Inferior parietal cortex (tissue), 1 donor: Measurements from ENCODE around the gene DISP2.

Experiments used
- DNase-seq: peaks from one replicate; pipeline ENCODE4 v3.0.0-alpha.2; 2016; ENCODE audit errors: extremely low spot score

DISP2 gene

DNA sequence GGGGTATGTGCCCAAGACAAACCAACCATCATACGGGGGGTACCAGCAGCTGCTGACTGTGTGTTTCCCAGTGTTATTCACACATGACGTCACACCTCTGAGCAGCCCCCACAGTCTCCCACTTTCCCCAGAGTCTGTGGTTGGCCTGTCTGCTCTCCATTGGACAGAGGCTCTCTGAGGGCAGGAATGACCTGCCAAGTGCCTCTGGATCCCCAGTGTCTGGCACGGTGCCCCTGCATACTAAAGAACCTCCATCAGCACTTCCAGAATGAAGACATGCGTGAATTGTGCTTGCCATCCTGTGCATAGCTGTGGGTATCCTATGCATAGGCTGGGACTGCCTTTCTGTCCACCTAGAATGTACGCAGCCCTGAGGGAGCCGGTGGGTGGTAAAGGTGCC lies 13.8 kb upstream of the DISP2 start:
- no peak for DNase-seq

DNA sequence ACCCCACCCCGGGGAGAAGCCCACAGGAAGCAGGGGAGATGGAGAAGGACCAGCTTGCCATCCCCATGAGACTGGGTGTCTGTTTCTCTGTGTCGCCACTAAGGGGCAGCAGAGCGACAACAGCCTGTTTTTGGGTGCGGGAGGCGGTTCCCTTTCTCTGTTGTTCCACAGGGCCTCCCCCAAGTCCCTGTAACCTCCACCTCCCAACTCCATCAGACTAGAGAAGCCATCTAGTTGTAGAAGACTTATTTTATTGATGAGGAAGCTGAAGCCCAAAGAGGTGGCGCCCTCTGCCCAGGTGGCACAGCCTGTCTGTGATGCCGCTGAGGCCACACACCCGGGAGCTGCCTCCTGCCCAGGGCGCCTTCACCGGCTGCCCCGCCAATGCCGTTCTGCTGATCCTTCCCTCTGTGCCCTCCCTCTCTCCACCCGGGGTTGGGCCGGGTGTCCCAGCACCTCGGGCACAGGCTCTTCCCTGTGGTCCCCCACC lies 13.3 kb upstream of the DISP2 start:
- peak; percentile 68 for DNase-seq

DNA sequence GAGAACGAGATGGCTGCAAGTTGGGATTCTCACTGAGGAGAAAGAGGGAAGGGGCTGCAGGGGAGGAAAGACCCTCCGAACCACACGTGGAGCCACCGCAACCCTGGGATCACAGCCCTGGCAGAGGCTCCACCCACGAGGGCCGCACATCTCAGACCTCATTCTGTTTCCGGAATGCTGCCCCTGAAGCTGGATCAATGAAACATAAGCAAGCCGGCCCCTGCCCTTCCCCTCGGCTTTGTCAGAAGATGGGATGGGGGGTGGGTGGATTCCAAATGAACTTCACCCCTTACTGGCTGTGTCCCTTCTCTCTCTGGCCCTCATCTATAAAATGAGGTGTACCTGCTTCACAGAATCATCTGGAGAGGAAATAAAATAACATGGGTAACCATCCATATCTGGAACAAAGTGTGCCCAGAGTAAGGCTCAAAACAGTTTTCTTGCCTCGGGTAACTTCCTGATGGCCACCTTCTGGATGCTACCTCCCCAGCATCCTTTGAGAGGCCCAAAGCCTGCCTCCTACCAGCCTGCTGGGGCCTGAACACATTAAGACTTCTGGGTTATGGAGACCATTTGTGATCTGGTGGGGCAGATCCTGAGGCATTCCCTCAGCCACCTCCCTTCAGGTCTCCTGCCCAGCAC lies 12.7 kb upstream of the DISP2 start:
- no peak for DNase-seq

DNA sequence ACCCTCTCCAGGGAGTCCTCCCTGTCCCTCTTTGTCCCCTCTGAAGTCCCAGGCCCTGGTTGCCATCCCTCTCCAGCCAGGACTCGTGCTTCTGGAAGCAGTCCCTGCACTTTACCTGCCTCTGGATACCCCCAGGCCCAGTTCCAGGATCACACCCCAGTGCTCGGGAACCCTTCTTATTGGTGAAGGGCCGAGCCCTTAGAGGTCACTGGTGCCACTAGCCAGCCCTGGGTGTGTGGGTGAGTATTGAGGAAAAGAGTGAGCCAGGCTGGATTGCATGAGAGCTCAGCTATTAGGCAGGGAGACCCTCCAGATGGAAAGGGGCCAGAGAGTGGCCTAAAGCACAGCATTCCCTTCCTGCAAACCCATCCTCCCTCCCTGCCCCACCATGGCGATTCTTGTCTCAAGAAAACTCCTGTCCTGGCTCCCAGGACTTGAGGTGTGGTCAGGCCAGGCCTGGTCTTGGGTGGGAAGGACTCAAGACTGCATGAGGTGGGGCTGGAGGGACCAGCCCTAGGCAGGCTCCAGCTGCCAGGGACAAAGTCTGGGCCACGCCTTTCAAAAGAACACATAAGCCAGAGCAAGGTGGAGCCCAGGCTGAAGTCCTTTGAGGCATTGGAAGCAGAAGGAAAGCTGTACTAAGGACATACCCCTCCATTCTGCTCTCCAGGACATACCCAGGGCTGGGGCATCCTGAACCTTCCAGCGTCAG lies 12.0 kb upstream of the DISP2 start:
- DNase-seq, result no peak

DNA sequence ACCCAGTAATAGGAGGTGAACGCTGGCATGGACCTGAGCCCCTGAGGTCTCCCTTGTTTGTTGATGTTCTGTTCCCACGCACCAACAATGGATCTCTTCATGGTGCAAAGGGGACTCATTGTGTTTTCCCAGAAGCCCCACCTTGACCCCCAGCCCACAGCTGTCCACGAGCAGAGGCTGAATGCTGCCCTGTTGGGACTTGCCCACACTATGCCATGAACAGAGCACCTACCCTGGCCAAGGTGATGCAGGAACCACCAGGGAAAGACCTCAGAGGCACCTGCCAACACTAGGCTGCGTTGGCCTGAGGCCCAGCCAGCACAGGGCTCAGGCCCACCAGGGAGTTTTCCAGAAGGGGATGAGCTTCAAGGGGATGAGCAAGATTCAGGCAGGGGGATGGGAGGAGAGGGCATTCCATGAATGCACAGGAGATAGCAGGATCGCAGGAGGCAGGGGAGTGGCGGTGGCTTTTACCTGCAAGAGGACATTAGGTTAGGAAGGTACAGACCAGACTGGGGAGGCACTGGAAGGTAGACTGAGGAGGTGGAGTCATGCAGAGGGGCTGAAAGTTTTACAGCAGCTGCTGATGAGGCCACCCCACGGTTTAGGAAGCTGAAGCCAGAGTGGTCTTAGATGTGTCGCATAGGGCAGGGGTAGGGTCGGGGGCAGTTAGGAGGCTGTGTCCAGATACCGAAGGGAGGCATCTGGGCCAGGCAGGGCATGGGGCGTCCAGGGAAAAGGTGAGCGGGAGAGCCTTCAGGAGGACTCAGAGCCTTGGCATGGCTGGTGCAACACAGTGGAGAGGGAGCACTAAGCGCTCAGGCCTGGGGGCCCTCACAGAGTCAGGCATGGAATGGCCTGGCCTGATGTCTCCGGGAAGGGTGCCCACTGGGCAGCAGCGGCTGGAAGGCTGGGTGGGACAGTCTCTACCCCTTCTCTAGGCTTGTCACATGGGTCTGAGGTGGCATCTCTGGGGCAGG lies 11.2 kb upstream of the DISP2 start:
- DNase-seq, result no peak

DNA sequence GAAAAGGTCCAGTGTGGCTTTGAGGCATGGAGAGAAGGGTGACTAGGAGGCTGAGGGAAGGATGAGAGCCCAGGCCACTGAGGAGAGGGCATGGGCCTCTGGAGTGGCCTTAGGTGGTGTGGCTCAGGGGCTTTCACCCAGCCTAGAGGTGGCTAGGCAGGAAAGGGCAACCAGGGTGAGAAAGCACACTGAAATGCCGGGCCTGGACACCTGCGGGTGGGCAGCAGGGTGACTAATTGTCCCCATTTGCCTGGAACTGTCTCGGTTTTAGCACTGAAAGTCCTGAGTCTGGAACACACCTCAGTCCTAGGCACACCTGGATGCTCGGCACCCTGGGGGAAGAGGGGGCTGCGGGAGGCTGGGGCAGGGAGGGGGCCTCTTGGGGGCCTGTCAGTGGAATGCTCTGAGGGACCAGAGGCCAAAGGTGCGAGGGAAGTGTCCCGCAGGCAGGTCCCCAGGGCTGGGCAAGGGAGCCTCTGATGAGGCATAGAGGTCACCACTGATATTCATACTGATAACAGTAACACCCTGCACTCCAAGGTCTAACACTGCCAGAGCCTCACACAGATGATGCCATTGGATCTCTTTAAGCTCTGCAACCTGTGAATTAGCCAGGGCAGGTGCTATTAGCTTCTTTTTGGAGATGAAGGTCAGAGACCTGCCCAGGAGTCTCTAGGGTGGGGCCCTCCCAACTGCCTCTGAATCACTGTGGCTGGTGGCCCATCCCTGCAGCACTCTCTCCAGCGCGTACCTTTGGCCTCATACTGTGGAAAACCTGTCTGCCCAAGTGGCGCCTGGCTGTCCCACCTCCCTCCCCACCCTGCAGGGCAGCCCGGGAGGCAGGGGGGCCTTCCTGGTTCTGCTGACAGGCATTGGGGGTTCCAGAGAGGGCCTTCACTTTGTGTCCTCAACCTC lies 10.2 kb upstream of the DISP2 start:
- no peak for DNase-seq

DNA sequence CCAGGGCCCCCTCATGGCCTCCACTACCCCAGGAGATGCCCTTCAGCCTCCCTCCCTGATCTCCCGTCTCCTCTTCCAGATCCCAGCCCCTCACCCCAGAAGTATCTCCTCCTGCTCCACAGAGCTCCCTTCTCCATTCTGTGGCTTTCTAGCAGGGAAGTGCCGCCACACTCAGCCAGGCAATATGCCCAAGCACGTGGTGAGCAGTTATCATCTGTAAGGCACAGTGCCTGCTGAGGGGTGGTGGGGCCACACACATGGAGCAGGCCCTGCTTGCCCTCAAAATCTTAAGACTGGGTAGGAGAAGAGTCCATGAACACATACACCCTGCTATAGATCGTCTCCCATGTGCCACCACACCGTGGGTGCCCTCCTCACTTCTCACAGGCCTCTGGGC lies 9.5 kb upstream of the DISP2 start:
- DNase-seq, result no peak

DNA sequence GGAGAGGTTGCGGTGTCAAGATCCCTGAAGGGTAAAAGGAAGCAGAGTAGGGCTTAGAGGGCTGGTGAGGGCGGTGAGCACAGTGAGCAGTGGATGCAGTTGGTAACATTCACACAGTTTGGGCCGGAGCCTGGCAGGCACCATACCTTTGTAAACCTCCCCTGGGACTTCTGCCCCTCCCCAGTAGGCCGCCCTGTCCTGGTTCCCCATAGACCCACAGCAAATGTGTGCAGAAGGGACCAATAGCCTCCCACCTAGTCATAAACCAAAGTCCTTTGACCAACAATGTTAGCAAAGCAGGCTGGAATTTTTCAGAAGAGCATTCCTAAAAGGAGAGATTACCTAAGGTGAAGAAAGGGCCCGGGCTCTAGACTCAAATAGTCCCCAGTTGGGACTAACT lies 8.9 kb upstream of the DISP2 start:
- no peak for DNase-seq

DNA sequence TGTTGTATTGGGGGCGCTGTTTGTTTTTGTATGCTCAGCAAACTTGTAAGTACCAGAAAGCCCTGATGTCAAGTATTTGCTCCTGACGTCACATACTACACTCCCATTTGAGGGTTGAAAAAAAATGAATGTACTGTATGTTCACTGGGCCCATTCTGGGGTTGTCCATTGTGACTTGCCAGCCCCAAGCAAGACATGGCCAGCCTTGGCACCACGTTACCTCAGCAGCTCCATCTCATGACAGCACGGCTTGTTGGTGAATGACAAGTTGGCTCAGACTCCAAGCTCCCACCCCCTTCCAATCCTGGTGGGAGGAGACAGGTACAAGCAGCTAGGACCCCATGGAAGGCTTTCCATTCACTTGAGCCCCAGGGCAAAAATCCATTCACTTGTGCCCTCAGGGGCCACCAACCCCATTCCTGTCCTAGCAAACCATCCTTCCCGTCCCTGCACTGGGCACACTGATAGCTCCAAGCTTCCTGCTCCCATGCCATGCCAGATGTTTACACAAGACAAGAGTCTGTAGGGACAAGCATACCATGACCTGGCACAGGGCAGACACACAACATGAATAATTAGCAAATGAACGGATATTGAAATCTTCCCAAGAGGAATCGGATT lies 5.6 kb upstream of the DISP2 start:
- no peak for DNase-seq

DNA sequence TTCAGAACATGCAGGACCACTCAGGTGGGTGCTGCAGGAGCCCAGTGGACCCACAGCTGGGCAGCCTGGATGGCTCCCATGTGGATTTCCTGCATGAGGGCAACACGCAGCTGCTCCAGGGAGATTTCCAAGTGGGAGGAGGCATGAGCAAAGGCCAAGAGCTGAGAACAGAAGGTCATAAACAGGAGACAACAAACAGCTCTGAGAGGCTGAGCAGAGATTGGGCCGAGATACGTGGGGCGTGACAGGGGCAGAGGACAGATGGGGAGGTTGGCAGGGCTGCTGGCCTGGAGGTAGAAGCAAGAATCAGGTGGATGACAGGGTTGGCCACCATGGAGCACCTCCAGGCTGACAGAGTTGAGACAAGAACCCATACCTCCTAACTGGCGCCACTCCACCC lies 4.3 kb upstream of the DISP2 start:
- DNase-seq, result no peak

DNA sequence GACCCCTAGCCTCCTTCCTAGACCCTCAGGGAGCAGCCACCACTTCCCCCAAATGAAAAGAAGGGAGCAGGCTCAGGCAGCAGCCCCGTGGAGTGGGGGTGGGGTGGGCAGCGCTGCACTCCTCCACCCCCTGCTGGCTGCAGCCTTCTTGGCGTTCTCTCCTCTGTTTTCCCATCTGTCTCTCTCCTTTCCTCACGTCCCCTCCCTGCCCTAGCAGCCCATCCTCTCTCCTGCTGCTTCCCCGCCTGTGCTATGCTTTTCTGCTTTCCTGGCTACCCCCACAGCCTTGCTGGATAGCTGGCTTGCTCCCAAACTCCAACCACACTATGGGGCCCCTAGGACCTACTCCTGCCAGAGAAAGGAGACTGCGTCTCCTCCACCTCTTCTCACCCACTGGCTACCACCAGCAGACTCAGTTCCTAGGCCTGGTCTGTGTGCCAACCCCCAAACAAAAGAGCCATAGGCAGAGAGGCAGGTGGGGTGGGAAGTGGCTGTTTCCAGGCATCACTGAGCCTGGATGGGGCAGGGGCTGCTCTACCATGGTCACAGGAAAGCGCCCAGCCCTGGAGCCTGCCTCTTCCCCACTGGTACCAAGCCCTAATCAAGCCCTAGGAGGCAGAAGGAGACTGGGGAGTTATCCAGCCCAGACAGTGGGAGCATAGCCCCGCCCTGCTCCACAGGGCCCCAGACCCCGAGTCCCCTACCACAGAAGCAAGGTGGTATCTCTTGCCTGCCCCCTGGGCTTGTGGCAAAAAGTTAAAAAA lies 3.4 kb upstream of the DISP2 start:
- peak; percentile 44 for DNase-seq

DNA sequence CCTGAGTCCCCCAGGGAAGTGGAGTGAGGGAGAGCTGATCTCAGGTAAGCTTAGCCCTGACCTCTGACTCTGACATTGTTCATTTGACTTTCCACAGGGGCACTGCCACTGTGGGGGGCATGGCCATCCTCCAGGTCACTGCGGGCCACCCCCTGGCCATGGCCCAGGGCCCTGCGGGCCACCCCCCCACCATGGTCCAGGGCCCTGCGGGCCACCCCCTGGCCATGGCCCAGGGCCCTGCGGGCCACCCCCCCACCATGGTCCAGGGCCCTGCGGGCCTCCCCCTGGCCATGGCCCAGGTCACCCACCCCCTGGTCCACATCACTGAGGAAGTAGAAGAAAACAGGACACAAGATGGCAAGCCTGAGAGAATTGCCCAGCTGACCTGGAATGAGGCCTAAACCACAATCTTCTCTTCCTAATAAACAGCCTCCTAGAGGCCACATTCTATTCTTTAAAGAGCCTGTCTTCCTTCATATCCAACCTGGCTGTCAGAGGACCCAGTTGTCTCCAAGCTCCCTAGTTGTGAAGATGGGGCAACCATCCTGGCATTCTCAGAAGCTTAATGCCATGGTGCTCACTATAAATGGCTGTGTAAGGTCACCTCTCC lies 1.9 kb upstream of the DISP2 start:
- DNase-seq, result no peak

DNA sequence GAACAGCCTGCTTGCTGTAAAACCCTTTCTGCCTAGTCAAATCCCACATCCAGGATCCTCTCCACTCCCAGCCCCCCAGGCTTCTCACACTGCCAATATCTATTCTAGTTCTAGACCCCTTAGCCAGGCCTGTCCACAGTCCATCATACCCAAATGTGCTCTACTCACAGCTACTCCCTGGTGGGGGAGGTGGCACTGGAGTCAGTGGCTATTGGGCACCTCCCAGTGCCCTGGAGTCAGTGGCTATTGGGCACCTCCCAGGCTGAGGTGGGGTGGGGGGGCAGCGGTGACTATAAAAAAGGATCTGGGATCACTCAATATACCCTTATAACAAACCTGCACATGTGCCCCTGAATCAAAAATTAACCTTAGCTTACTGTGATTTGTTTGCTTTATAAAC lies 773 bp upstream of the DISP2 start:
- no peak for DNase-seq

DNA sequence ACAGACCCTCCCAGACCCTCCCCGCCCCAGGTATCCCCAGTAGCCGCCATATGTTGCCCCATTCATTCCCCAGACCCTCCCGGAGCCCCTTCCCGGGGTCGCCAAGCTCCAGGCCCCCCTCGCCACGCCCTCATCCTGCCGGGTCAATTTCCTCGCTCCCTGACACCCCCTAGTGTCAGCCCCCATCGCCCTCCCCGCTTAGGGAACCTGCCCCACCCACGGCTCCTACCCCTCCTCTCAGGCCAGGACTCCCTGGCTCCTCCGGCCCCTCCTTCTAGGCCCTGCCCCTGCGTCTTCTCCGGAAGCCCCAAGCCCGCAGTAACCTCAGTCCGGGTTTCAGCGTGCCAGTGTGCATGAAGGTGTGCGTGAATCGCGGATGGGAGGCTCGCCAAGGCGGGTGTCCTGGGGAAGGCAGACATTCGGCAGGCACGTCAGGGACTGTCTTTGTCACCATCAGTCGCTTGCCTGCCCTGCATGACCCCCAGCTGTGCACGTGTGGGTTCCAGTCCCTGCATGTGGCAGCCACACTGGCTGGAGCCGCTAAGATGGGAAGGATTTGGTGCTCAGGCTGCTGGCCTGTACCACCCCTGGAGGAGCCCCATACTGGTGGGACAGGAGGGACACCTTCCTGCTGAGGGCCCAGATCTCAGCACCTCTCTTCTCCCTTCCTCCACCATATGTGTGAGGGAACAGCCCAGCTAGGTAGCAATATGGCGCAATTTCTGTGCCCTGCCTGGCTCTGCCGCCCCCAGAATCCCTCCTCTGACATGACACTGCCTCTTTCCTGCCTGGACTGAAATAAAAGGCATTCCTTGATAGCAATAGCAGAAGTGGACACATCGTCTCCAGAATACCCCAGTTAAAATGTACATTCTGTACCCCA lies 693 bp downstream of the DISP2 start:
- DNase-seq, result no peak

DNA sequence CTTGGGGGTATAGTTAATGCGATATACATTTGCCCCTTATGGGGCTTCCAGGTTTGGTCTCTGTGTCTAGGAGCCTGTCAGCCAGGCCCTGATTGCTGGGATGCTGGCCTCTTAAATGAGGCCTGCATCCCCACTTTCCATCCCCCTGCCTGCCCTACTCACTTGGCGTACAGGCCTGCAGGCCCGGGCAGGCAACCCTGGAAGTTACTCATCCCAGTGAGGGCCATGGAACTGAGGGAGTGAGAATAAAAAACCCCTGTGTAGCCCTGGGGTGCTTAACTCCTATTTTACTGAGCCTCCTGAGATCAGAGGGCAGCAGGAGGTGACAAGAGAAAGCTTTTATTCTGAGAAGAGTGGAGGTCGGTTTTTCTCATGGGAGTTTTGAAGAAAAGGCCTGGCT lies 2.0 kb downstream of the DISP2 start:
- DNase-seq, result no peak

DNA sequence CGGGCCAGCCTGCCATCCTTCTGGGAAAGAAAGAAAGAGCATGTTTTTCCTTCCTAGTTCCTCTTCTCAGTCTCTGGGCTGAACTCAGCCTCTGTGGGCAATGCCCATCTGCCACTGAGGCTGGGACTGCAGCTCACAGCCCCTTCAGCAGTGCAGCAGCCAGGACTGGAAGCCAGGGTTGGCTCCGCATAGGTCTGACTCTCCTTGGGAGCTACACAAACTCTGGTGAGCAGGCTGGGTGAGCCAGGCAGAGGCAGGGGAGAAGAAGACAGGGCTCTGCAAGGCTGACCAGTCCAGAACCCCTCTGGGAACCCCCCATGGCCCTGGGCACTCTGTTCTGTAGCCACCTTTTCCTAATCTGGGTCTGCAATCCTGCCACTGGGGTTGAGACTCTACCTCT lies 3.6 kb downstream of the DISP2 start:
- no peak for DNase-seq

DNA sequence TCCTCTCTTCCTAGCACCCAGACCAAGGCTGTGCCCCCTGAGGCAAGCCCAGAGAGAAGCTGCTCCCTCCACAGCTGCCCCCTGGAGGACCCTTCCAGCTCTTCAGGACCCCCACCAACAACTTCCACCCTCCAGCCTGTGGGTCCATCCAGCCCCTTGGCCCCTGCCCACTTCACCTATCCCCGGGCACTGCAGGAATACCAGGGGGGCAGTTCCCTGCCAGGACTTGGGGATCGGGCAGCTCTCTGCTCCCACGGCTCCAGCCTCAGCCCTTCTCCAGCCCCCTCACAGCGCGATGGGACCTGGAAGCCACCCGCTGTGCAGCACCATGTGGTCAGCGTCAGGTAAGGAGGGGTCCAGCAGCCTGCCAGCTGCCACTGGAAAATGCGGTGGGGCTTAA lies 5.6 kb downstream of the DISP2 start:
- DNase-seq, result no peak

DNA sequence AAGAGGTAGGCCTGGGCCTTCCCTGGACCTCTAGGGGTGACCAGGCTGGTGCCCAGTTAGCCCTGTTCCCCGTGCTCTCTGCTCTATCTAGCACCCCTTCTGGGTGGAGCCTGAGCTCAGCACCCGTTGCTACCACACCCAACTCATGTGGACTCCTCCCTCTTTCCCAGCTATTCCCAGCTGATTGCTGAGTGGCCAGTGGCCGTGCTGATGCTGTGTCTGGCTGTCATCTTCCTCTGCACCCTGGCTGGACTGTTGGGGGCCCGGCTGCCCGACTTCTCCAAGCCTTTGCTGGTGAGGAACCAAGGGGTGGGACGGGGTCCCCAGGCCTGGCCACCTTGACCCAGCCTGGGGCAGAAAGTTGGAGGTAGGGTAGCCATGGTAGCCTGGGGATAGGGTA lies 6.2 kb downstream of the DISP2 start:
- DNase-seq, result no peak

DNA sequence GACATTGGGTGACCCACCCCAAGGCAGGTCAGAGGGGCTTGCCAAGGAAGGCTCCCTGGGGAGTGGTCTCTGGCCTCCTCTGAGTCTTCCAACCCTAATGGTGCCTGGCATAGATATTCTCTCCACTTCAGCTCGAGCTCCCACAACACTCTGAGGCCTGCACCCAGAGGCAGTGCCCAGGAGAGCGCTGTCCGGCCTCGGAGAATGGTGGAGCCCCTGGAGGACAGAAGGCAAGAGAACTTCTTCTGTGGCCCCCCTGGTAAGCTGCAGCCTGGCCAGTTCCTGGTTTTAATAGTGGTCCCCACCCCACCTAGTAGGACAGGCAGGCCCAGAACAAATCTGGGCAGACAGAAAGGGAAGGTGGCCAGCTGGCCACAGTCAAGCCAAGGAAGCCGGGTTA lies 7.0 kb downstream of the DISP2 start:
- DNase-seq, result no peak
